Dermis microvascular lymphatic vessel endothelial cell (primary cell): ENCODE measurements around the gene GPC5. TPM values are rescaled to one million over a fixed set of nuclear protein-coding genes. Genes with fewer than 3 reads are reported as not detected.
"Not testable (repeated sequence)": the region's sequence is repeated elsewhere in the genome, so short reads cannot be mapped to it uniquely, and the experiment has no call there.

Experiments
- DNase-seq, 2 donors: peaks; one replicate each; pipeline versions ENCODE4 v3.0.0 to v3.0.0-alpha.2; 2010; ENCODE audit warnings: low read depth in 2 of 2
- total RNA-seq: library from RNA; depleted of rRNA; stranded (reverse); fragments of >200 nt; gene quantifications from 2 replicates; pipeline ENCODE4 v1.2.1, GENCODE V29; 2014

The GPC5 gene
- total RNA-seq, 1 donor from 2014 or later: 0.51 TPM

- DNase-seq: no peak
Measured at GRCh38 chr13:92821324-92821723, 1422.9 kb downstream of the GPC5 start.

DNA sequence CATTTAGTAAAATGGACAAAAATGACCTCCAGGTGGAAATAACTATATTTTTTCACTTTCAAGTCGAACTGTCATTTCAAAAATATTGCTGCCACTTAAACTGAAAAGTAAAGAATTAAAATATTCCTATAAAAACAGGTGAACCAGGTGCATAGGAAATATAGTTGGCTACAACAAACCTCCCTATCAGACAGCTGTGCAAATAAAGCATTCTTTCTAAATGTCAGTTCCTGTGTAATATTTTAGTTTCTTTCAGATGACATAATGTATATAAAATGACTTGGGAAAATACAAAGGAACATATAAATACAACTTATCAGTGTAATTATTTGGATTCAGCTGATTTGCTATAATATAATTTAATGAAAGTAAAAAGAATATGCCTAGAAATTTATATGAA is 1424.6 kb downstream of the GPC5 start:
- DNase-seq: no peak

DNA sequence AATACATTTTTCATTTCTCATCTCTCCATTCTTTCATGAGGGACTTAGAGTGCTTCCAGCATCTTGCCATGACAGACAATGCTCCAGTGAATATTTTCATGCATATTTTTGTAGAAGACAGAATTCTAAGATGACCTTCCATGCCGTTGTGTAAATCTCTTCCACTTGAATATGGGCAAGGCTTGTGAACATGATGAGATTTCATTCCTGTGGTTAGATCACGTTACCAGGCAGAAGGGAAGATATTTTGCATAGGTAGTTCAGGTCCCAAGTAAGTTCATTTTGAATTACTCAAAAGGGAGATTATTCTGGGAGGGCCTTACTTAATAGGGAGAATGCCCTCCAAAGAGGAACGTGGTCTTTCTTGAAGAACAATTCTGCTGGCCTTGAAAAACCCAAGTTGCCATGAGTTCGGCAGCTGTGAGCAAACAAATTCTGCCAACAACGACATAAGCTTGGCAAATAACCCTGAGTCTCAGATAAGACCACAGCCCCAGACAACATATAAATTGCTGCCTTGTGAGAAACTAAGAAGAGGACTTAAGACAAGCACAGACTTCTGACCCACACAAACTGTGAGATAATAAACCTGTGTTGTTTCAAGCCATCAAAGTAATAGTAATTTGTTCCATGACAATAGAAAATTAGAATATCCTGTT is 1427.6 kb downstream of the GPC5 start:
- DNase-seq: no peak

DNA sequence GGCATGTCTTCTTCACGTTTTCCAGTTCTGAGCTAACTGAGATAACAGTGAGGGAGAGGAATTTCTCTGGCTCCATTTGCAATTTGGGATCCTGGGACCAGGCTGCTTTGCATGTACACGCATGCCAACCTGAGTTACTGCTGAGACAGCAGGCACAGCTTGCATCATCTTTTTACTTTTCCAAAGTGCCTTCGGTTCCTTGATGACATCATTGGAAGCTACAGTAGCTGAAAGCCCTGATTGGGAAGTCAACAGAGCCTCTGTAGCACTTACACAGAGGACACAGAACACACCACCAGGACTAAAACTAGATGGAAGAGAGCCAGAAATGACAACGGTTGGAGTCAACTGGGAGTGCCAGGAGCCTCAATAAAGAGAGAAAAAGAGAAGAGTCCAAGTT is 1429.1 kb downstream of the GPC5 start:
- no peak for DNase-seq

- no peak for DNase-seq
Measured at GRCh38 chr13:92829930-92830329, 1431.5 kb downstream of the GPC5 start.

GRCh38 chr13:92830821-92831220 is 1432.4 kb downstream of the GPC5 start:
- no peak for DNase-seq

- no peak for DNase-seq
Measured at GRCh38 chr13:92833071-92833470, 1434.7 kb downstream of the GPC5 start.

DNA sequence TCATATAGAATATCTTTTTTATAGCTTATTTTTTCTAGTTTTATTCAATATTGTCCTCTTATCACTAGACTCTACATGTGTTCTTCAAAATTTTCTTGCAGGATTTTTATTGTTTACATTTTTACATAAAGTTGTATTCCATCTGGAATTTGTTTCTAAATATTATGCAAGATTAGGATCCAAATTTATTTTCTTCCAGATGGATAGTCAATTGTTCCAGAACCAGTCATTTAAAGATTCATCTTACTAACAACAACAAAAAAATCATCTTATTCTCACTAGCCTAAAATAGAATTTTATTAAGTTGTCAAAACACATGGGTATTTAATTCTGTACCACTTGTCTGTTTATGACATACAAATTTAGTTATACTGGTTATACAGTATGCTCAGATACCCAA is 1437.8 kb downstream of the GPC5 start:
- DNase-seq: no peak

DNA sequence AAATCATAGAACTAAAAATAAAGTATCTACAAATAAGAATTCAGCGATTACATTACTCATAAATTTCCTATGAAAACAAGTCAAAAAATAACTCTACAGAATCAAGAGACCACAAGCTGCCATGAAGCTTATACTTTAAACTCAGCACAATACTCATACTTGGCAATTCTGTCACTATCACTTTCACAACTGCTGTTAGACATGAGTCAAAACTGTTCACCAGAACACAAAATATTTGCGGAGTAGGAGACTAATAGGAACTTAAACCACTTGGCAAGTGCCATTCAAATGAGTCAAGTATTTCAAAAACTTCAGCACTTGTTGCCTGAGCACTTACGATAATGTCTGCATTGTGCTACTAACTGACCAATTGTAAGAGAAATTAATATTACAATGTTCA is 1440.4 kb downstream of the GPC5 start:
- DNase-seq: no peak

GRCh38 chr13:92842145-92842544 is 1443.7 kb downstream of the GPC5 start:
- no peak for DNase-seq

DNA sequence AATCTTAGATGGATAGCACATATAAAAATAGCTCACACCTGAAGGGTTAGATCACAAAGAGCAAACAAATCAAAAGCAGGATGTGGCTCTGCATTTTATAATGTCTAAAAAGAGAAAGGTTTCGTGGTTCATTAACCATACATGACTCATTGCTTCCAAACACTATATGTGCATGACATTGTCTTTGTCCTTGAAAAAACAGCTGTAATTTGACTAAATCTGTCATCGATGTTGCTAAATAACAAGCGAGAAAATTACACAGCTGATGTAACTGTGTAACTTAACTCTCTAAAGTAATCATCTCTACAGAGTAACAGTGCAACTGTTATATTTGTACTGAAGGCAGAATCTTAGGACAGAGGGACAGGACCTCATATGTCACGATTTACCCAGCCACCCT is 1445.1 kb downstream of the GPC5 start:
- no peak for DNase-seq

DNA sequence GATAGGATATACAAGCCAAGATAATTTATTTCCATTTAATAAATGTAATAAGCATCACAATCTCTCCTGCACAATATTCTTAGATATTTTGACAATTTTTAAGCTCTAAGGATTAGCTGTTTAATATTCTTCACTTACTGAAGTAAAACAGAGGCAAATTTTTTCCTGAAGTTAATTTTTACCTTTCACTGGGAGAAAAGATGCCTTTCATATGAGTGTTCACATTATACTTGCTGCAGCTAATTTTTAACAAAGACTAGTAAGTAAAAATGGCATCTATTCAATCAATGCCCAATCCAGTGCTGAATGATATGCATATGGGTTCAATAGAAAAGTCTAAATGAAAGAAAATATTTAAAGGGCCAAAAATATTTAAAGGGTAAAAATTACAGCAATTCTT is 1451.0 kb downstream of the GPC5 start:
- DNase-seq: no peak

- no peak for DNase-seq
Measured at GRCh38 chr13:92864584-92865284, 1466.3 kb downstream of the GPC5 start.

DNA sequence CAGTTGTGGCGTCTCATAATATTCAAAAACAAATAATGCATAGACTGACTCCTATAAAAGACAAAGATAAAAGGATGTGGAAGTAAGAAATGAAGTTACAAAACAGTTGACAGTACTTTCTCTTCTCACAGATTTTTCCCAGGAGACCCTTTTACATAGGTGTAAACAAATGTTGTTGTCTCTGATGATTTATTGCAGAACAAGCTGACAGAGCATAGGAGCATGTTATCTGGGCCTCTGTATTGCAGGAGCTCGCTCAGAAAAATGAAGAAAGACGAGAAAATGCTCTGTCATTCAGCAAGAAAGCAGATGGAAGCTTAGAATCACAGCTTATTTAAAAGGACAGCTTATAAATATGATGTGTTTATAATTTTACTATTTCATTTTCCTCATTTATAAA is 1474.6 kb downstream of the GPC5 start:
- DNase-seq: no peak

- DNase-seq: no peak
Measured at GRCh38 chr13:92886535-92887077, 1488.2 kb downstream of the GPC5 start.

DNA sequence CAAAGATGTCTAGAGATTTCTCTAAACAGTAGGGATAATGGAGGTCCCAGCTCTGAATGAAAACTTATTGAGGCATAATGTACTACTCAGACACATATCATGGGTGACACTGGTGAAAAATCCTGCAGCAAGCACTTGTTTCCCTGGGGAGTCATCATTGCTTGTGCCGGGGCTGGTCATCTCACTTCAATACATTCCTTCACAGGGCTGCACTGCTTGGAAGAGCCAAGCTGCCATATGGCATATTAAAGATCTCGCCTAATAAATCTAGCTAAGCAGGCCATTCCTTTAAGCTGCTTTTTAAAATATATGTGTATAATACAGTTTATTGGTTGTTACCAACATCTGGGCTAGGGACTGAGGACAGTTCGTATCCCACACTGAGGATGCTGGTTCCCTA is 1496.0 kb downstream of the GPC5 start:
- DNase-seq: no peak

DNA sequence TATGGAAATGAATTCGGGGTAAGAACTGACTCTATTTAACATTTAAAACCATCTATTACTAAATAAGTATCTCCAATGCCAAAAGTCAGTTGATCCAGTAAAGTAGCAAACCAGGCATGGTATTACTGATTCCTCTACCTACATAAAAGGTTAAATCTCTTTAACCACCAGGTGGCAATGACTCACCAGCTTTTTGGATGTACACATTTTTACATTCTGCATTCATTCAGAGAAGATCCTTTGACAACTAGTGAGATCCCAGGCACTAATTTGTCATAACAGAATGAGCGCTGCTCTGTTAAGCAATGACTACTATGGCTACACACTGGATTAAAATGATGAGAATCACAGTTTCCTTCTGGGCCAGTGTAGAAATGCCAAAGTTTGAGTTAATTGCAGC is 1498.4 kb downstream of the GPC5 start:
- DNase-seq: no peak

GRCh38 chr13:92898946-92899345 is 1500.5 kb downstream of the GPC5 start:
- DNase-seq: not testable (repeated sequence)

GRCh38 chr13:92900446-92900845 is 1502.0 kb downstream of the GPC5 start:
- DNase-seq: no peak

DNA sequence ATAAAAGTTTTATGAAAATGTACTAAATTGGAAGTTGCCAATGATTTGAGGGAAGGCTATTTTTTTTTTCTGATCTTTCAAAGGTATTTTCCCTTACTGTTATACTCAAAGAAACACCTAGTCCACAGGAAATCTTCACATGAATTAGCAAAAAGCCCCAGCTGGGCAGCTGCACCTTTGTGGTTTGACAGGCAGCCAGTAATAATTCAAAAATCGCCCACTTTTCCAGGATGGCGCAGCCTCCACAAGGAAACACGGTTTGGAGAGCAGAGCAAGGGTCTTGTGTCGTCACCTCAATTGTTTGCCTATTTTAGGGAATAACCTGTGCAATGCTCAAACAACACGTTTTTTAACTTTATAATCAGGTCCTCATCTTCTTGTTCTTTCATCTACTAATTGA is 1503.3 kb downstream of the GPC5 start:
- DNase-seq: no peak

GRCh38 chr13:92912629-92913028 is 1514.2 kb downstream of the GPC5 start:
- DNase-seq: no peak

DNA sequence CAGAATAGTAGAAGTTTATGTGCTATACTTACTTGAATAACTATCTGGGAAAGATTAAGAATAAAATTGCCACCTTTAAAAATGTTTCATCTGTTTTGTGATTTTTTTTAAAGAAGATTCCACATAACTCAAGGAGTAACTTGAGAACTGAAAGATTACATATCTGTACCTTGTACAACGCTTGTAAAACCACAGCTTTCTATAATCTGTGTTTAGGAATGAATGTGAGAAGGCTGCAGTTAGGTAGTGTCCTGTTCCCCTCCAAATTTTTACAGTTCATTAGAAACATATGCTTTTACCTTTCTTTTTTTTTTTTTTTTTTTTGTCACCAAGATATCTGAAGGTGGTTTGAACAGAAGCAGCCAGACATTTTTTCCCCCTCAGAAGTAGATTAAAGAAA is 1515.4 kb downstream of the GPC5 start:
- DNase-seq: no peak
